ENCODE measurements around the gene LPO. TPM values are rescaled to one million over a fixed set of nuclear protein-coding genes. Genes with fewer than 3 reads are reported as not detected.
A peak's percentile ranks its signal among the peaks of the same experiment; 100 is the strongest.

LPO gene
- total RNA-seq, 1 donor from 2014 or later = not detected

DNA sequence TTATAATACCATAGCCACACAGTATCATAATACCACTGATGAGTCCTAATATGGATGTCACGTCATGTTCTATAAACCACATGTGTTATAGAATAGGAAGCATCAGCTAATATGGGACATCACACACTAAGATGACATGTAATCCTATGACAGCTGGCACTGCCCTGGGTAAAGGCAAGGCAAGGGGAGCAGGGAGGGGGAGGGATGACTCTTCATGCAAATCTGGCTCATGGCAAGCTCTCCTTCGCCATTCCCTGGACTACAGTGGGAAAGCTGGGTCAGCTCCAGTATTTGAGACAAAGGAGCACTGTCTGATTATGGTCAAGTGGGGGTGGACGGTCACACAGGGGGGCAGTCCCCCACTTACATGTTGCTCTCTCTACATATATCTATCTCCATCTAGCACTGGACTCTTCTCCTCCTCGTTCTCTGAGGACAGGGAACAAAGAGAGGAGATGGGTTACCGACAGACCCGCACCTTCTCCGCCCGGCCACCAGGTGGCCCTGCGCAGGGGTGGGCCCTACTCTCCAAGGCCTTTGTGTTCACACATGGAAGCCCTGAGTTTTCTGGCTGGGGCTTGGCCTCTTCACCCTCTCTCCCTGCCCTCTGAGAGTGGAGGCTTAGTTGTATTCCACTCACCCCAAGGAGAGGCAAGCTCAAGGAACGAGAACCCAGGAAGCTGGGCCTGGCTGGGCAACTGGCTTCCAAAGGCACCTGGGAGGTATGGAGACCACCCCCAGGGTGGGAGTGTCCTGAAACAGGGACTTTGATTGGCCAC is 65.8 kb downstream of the LPO start:
- peak; percentile 43 to 51 for DNase-seq (ENCODE audit: low read depth in 2 of 2)

DNA sequence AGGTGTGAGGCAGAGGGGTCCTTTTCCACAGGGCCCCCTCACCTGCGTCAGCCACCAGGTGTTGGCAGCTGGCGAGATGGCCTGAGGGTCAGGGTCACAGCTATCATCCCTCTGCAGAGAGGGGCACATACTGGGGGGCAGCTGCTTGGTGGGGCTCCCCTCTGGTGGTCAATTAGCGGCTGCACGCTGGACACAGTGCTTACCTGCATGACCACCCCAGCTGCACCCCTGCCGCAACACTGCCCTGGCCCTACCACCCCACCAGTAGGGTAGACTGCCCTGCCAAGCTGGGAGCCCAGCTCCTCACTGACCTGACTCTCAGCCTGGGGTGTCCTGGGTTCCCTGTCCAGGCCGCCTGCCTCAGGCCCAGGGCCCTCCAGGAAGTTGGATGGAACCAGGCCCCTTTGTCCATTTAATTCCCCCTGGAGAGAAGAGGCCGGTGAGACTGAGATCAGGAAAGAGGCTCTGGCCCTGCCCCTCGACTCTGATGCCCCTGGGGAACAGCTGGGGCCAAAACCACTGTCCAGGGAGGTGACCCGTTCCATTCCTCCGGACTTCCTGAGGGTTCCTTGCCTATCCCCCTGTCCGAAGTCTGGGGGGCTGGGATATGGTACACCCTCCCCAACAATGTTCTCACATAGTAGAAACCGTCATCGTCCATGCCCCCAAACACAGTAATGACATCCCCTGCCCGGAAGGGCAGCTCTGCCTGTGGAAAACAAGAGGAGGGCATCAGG is 66.5 kb downstream of the LPO start:
- DNase-seq (ENCODE audit: low read depth in 2 of 2) = no peak

DNA sequence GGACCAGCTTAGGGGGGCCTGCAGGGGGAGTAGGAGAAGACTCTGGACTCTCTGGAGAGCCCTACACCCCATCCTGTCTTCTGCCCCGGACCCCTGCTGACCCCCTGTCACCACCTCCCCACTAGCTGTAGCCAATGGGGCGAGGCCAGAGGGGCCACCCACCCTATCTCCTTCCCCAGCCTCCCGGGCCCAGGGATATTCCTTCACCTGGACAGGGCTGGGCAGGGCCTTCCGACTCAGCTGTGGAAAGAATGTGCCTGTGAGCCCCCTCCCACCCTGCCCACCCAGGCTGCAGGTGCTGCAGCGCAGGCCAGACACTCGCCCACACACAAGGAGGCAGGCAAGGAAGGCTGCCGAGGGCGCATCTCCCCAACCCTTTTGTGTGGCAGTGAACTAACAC is 67.2 kb downstream of the LPO start:
- no peak for DNase-seq (ENCODE audit: low read depth in 2 of 2)

DNA sequence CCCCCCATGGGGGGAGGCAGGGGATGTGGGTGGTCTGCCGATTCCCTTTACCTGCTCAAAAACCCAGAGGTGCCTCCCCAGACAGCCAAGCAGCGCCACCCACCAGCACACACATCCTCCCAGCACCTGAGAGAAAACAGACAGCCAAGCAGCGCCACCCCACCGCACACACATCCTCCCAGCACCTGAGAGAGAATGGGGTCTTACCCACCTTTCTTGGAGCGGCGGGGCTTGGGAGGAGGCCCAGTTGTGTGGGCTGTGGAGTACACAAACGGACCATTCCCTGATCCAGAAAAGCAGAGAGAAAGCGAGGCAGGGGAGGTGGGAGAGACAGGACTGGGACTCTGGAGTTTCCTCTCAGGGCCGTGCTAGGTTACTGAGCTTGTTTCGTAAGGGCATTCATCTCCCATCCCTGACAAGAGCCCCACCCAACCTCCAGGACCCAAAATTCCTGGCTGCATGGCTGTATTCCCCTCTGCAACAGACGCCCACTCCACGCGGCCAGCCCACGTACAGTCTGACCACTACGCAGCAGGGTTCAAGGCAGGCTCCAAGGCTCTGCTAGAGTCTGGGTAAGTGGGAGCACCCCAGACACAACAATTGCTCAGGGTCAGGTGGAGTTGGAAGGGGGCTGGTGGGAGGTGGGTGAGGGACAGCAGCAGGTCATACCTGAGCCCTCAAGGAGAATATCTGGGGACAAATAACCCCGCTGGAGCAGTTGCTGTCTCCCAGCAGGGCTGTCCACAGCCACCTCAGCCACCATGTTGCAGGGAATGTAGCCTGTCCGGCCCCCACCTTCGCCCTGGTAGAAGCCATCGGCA is 68.0 kb downstream of the LPO start:
- no peak for DNase-seq (ENCODE audit: low read depth in 2 of 2)

DNA sequence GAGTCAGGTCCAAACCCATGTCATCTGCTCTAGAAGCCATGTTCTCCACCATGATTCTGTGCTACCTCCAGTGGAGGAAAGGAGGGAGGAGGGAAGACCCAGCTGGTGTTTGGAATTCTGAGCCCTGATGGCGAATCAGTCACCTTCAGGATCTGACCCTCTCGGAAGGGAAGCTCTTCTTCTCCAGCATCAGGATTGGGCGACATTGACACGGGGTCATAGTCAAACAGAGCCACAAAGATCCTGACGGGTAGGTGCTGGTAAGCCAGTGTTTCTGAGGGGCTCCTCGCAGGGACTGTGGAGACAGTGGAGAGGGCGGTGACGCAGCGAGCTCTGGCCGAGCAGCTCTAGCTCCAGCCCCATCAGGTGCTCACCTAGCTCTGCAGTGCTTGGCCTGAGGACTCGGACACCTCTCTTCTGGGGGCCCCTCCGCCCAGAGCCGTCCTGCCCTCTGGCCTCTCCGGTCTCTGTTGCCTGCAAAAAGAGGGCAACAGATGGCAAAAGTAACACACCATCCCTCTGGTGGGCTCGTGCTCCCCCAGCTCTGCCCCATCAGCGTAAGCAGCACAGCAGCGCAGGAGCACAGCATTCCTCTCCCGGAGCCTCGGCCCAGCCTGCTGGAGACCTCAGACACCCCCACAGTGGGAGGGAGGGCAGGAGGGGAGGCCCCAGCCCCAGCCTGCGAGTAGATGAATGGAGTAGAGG is 69.2 kb downstream of the LPO start:
- no peak for DNase-seq (ENCODE audit: low read depth in 2 of 2)

DNA sequence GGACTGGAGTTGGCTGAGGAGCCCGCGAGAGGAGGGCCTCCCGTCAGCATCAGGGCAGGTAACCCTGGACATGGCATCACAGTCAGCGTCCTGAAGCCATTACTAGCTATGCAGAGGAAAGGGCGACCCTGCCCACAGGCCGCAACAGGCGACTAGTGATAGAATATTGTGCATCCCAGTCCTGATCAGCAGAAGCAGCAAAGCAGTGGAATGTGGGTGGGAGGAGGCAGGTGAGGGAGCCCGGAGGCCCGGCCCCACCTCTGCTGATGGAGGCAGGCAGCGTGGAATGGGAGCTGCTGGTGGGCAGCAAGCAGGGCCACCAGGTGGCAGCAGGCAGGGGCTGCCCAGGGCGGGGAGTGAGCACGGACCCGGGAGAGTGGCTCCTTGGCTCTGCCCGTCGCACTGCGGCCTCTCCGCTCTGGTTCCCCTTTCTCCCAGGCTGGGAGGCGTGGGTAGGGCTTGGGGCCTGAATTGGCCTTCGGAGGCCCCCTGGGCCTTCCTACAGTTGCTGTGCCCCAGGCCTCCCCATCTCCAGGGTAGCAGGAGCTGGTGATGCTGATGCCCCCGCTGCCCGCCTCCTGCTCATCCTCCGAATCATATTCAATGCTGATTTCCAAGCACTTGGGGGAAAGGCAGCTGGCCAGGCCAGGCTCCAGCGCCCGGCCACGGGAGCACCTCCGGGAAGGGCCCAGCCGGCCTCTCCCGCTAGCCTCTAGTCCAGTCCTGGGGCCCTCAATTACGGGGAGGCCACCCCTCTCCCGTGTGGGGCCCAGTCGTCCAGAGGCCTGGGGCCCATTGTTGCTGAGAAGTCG is 70.0 kb downstream of the LPO start:
- DNase-seq (ENCODE audit: low read depth in 2 of 2) = peak in 1 of 2 donors; percentile 31

DNA sequence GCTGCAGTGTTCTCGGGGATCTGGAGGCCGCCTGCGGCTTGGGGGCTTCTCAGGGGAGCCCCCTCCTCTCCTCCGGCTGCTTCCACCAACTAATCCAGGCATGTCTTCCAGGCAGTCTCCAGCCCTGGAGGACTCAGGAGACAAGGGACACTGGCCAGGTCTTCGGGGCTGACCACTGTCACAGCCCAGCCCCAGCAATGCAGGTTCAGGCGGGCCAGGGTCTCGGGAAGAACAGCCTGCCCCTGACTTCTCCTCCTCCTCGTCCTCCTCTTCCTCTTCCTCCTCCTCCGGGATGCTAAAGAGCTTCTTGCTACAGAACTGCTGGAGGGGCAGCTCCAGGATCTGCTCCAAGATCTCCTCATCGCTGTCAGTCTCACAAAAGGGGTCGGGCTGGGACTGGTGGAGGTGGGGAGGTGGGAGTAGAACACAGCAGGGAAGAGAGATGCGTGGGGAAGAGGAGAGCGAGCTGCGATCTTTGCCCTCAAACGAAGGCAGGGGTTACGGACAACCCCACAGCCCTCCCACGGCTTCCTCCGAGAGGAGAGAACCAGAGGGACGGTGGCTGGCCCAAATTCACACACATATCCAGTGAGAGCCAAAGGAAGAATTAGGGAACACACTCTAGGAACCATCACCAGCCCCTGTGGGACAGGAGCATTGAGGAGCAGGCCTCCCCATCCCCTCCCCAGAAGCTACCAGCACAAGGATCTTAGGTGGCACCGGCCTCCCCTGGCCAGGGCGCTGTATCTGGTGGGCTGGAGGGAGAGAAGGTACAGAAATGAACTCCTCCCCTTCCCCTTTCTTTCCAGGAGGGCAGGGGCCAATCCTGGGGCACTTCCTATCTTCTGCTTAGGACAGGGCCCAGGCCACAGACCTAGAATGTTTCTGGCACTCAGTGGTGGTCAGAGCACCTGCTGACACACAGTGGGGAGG is 70.9 kb downstream of the LPO start:
- no peak for DNase-seq (ENCODE audit: low read depth in 2 of 2)

DNA sequence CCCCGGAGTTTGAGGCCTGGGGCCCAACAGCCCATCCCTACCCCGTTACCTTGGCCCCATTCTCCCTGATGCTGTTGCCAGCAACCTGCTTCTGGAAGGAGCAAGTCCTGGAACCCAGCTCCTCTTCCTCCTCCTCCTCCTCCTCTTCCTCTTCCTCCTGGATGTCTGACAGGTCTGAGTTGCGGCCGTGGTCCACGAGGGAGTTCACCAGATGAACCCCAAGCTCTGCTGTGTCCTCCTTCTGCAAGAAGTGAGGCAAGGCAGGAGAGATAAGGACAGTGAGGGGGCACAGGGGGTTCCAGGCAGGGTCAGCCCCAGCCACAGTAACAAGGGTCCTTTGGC is 71.5 kb downstream of the LPO start:
- DNase-seq (ENCODE audit: low read depth in 2 of 2) = no peak

DNA sequence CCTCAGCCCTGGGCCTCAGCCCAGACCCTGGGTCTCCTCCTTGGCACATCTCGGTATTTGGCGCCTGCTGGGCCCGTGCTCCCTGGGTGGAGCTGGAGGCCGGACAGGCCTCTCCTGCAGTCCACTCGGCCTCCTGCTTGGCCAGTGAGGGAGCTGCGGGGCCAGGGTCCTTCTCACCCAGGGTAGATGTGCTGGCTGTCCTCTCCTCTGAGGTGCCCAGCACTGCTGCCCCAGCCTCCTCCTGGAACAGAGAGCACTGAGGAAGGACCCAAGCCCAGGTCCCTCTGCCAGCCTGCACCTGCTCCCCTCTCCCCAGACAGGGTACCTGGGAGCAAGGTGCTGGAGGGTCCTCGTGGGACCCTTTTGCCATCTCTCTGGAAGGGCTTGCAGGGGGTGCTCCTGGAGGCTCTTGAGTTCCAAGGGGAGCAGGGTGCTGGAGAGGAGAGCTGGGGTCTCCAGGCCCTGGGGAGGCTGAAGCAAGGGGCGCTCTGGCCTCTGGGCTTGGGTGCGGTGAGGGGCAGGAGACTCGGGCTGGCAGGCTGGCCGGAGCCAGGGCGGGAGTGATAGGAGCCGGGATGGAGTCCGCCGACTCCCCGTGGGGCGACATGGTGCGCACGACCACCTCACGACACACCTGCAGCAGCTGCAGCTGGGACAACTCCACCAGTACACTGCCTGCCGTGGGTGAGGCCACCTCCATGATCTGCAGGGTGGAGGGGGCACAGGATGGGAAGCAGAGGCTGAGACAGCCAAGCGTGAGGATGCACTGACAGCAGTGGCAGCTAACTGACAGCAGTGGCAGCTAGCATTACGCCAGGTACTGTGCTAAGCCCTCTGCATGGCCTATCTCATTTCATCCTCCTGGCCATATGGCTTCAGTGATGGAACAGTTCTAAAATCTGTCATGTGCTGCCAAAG is 72.4 kb downstream of the LPO start:
- no peak for DNase-seq (ENCODE audit: low read depth in 2 of 2)

DNA sequence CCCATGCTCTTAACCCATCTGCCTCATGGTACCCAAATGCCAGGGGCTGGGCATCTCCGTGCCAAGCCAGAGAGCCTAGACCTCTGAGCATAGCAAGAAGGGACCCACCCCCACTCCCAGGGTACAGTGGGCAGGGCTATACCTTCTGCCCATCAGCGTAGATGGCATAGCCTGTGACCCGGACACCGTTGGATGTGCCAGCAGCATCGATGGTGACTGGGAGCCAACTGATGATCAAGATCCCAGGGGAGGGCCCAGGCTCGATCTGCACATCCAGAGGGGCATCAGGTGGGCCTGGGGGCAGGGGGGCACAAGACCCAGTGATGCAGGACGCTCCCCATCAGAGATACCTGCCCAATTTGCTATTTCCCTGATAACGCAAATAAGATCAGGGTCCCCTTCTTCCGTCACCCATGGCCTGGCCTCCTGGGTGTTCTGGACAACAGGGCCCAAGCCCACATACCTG is 73.1 kb downstream of the LPO start:
- DNase-seq (ENCODE audit: low read depth in 2 of 2) = no peak

DNA sequence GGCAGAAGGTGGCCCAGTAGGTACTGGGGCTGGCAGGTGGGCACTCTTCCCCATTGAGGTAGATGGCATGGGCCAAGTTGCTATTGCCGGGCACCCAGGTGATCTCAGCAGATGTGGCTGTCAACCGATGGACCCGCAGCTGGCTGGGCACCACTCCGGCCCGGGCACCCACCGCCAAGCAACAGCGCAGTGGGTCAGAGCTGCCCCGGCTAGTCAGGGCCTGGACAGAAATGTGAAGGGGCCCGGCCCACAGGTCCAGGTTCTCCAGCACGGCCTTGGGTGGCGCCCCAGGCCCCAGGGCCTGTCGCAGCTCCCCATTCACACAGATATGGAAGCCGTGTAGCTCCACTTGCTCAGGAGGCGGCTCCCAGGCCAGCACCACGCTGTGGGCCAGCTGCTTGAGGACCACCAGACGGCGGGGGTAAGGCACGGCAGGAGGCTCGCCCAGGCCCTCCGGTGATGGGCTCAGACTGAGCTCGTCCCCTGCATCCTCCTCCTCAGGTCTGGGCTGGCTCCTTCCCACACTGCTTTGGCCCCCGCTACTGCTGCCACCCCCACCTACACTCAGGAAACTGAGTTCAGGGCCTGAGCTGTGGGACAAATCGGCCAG is 73.7 kb downstream of the LPO start:
- DNase-seq (ENCODE audit: low read depth in 2 of 2) = no peak

DNA sequence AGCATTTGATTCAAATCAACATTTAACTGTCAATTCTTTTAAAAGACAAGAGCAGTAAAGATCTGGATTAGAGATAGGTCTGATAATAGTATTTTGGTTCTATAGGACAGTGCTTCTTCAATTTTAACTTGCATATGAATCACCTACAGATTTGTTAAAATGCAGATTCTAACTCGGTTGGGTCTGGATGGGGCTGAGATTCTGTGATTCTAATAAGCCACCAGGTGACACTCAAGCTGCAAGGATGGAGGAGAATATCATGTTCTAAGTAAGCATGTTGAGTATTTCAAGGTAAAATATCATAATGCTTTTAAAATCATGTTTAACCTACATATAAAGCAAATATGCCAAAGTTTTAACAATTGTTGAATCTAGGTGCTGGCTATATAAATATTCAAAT is 74.4 kb downstream of the LPO start:
- no peak for DNase-seq (ENCODE audit: low read depth in 2 of 2)

DNA sequence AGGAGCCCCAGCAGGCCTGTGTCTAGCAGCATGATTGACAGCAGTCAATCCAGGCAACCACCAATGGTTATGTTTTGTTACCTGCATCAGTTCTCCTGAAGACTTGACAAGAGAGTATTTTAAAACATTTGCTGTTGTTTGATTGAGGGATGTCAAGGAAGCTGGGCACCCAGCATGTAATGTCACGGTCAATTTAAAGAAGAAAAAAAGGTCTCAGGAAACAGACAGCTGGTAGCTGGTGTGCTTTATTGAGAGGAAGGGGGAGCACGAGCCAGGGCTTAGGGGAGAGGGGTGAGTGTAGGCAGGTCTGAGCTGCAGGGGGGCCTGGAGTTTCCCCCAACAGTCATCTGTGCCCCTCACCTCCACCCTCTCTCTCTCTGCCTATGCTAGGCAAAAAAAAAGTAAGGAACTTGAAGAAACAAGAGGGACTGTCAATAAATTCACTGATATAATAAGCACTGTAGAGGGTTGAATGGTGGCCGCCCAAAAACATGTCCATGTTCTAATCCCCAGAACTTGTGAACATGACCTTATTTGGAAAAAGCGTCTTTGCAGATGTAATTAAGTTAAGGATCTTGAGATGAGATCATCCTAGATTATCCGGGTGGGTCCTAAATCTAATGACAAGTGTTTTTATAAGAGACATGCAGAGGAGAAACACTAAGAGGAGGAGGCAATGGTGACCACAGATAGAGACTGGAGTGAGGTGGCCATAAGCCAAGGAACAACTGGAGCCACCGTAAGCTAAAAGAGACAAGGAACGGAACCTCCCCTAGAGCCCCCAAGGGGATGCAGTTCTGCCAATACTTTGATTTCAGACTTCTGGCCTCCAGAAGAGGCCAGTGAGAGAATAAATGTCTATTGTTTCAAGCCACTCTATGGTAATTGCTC is 75.7 kb downstream of the LPO start:
- no peak for DNase-seq (ENCODE audit: low read depth in 2 of 2)

DNA sequence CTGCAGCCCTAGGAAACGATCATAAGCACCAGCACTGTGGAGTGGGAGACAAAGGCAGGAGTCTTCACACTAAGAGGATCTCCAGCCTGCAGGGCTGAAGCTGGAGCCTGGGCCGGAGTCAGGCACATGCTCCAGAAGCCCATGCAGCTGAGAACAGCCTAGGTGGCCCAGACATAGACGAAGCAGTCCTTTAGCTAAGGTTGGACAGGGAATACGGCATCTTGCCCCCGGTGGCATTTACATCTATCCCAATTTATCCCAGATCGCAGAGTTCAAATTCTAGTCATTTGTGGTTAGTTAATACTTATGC is 76.3 kb downstream of the LPO start:
- no peak for DNase-seq (ENCODE audit: low read depth in 2 of 2)

DNA sequence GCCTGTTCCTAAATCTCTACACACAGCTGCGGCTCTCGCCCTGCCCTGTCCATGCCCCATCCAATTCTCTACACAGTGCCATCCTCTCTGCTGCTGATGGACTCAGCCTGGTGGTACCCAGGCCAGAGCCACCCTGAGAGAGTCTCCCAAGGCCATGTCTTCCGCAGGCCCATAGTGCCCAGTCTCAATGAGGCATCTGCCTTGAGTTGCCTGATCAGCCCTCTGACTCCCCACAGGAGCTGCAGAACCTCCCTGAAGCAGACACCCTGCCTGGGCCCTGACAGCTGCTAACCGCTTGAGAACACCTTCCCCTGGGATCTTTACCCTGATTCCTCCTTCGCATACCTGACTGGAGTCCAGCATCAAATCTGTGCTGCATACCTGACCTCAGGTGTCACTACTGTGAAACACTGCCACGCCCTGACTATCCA is 76.9 kb downstream of the LPO start:
- DNase-seq (ENCODE audit: low read depth in 2 of 2) = no peak

DNA sequence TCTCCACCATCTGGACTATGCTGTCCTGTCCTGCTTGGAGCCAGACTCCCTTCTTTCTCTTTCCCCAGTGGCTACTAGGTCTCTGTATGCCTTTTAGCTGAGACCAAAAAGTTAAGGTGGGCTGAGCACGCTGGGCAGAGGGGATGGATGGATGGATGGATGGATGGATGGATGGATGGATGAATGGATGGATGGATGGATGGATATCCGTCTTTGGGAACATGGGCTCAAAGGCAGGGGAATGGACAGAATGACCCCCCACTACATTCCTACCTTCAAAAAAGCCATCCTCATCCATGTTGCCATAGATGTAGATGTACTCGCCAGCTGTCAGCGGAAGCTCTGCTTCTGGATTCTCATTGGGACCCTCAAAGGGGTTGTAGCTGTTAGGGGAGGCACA is 77.4 kb downstream of the LPO start:
- no peak for DNase-seq (ENCODE audit: low read depth in 2 of 2)

DNA sequence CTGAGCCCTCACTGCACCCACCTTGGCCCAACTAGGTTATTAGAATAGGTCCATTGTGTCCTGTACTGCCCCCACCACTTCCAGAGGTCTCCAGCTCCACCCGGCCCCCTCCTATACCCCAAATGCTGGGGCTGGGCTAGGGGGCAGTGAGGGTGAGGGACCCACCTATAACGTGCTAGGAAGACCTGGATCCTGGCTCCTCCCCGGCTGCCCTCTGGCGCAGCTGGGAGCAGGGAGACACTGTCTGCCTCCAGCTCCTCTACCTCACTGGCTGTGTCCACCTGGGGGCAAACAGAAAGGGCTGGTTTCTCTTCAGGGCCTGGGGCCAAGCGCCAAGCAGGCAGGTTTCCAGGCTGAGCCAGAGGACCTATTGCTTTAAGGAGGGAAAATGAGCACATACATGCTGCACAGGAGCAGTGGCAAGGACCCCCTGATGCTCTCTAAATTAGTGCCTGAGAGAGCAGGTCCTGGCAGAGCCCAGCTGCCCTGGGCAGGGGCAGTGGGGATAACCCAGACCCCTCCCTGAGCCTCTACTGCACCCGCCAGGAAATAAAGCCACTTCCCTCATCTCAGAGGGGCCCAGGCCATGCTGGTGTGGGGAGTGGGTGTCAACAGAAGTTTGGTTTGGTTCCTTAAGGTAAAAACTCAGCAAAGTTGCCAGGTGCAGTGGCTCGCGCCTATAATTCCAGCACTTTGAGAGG is 78.0 kb downstream of the LPO start:
- no peak for DNase-seq (ENCODE audit: low read depth in 2 of 2)
